Kidney epithelial cell (primary cell): ENCODE data around the gene NT5DC1. TPM values are rescaled to one million over a fixed set of nuclear protein-coding genes. Genes with fewer than 3 reads are reported as not detected.

ENCODE experiments used
- DNase-seq: peaks from one replicate; pipeline ENCODE4 v3.0.0-alpha.2; 2010; ENCODE audit warnings: low read depth
- H3K27me3 ChIP-seq: 2 replicates; pipeline ENCODE4 v1.6.0; 2011; ENCODE audit warnings: low read length; ENCODE audit not compliant: control insufficient read depth, insufficient read depth
- H3K36me3 ChIP-seq: 2 replicates; pipeline ENCODE4 v1.5.1; 2011; ENCODE audit warnings: low read length; ENCODE audit not compliant: control insufficient read depth, insufficient read depth
- H3K4me3 ChIP-seq: 2 replicates; pipeline ENCODE4 v1.5.1; 2011; ENCODE audit warnings: low read depth, mild to moderate bottlenecking, control low read depth, low read length
- CTCF ChIP-seq: IDR thresholded peaks from 2 replicates; pipeline ENCODE4 v1.5.1; 2011; ENCODE audit warnings: mild to moderate bottlenecking, moderate library complexity, low read length, control low read depth, inconsistent platforms; ENCODE audit not compliant: insufficient read depth, poor library complexity, severe bottlenecking
- total RNA-seq: library from RNA; depleted of rRNA; stranded (reverse); fragments of >200 nt; gene quantifications from 2 replicates; pipeline ENCODE4 v1.2.3, GENCODE V29; 2015

Gene NT5DC1
- total RNA-seq, 1 donor from 2014 or later: 19.3 TPM

GRCh38 chr6:116170358-116171057 is 69.9 kb downstream of the NT5DC1 start:
- no peak for TF ChIP-seq CTCF

DNA sequence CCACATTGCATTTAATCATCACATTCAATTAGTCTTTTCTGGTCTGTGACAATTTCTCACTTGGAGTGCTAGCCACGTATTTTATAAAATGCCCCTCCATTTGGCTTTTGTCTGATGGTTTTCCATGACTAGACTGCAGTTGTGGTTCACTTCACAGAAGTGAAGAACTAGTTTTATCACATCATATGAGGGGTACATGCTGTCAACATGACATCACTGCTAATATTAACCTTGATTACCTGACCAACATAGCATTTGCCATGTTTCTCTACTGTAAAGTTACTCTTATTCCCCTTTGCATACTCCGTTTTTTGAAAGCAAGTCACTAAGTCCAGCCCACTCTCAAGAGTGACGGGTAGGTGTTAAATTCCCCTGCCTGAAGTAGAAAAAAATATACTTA is 73.3 kb downstream of the NT5DC1 start:
- Histone ChIP-seq H3K4me3 (no peak overlapping the region), H3K27me3 (no peaks in the 10 kb centered on the region), H3K36me3 (no peaks in the 10 kb centered on the region)
- DNase-seq: no peak
- TF ChIP-seq CTCF: no peak

More at GRCh38 chr6:116170358-116171057, 69.9 kb downstream of the NT5DC1 start:
- H3K4me3 ChIP-seq: no peak overlapping the region
- no peaks in the 10 kb centered on the region for H3K36me3 ChIP-seq
- no peak for DNase-seq
- no peaks in the 10 kb centered on the region for H3K27me3 ChIP-seq

DNA sequence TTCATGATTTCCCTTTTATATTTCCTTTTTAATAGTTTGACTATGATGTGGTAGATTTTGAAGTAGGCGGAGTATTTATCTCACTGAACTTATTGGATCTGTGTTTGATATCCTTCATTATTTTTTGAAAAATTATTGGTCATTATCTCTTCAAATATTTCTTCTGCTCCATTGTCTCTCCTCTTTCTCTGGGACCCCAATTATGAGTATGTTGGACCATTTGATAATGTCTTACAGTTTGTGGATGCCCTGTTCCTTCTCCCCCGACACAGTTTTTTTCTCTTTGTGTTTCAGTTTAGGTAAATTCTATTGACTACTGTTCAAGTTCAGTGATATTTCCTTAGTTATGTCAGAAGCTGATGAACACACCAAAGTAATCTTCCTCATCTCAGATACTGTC is 74.7 kb downstream of the NT5DC1 start:
- Histone ChIP-seq H3K36me3 (no peaks in the 10 kb centered on the region), H3K4me3 (no peak overlapping the region), H3K27me3 (no peaks in the 10 kb centered on the region)
- DNase-seq: no peak
- TF ChIP-seq CTCF: no peak

- H3K27me3 ChIP-seq: no peaks in the 10 kb centered on the region
- no peaks in the 10 kb centered on the region for H3K36me3 ChIP-seq
- no peak overlapping the region for H3K4me3 ChIP-seq
- DNase-seq: no peak
- TF ChIP-seq CTCF: no peak
Measured at GRCh38 chr6:116176596-116176995, 75.9 kb downstream of the NT5DC1 start.

GRCh38 chr6:116180375-116180774 is 79.7 kb downstream of the NT5DC1 start:
- no peak for DNase-seq
- Histone ChIP-seq H3K27me3 (no peaks in the 10 kb centered on the region), H3K36me3 (no peaks in the 10 kb centered on the region), H3K4me3 (no peak overlapping the region)
- no peak for TF ChIP-seq CTCF

GRCh38 chr6:116189472-116189871 is 88.8 kb downstream of the NT5DC1 start:
- H3K4me3 ChIP-seq: no peak overlapping the region
- no peaks in the 10 kb centered on the region for H3K27me3 ChIP-seq
- H3K36me3 ChIP-seq: no peaks in the 10 kb centered on the region
- no peak for DNase-seq
- no peak for TF ChIP-seq CTCF
